Measurements from ENCODE around the gene CTNNBIP1.

- TF ChIP-seq POLR2A (IDR thresholded peaks at IDR 0.05) = no peak
- TF ChIP-seq, protein P1, sequence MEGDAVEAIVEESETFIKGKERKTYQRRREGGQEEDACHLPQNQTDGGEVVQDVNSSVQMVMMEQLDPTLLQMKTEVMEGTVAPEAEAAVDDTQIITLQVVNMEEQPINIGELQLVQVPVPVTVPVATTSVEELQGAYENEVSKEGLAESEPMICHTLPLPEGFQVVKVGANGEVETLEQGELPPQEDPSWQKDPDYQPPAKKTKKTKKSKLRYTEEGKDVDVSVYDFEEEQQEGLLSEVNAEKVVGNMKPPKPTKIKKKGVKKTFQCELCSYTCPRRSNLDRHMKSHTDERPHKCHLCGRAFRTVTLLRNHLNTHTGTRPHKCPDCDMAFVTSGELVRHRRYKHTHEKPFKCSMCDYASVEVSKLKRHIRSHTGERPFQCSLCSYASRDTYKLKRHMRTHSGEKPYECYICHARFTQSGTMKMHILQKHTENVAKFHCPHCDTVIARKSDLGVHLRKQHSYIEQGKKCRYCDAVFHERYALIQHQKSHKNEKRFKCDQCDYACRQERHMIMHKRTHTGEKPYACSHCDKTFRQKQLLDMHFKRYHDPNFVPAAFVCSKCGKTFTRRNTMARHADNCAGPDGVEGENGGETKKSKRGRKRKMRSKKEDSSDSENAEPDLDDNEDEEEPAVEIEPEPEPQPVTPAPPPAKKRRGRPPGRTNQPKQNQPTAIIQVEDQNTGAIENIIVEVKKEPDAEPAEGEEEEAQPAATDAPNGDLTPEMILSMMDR (IDR thresholded peaks at IDR 0.05) = no peak
These were observed 93.9 kb downstream of the CTNNBIP1 start for GRCh38 chr1:9816199-9816598.

Data from testis (tissue), 2 donors.